Sigmoid colon (tissue), 4 donors: ENCODE measurements around the gene RADIL.
A peak's percentile ranks its signal among the peaks of the same experiment; 100 is the strongest.

Source experiments
- CTCF ChIP-seq, 4 experiments: fragments of 450-650 bp in 3 of 4; fragments of 200-600 bp in 1 of 4; IDR thresholded peaks; one replicate each; pipeline ENCODE4 v1.5.1; 2016 to 2019; ENCODE audit warnings: antibody characterized with exemption in 4 of 4, mild to moderate bottlenecking in 3 of 4, moderate library complexity in 2 of 4
- POLR2AphosphoS5 ChIP-seq, 4 donors: sonication (generic); formaldehyde crosslinking; IDR thresholded peaks; one replicate each; pipeline ENCODE4 v1.6.1; 2017; ENCODE audit warnings: antibody characterized with exemption in 4 of 4

- TF ChIP-seq CTCF (IDR thresholded peaks at IDR 0.05) (no peak), POLR2AphosphoS5 (IDR thresholded peaks at IDR 0.05) (peak in 3 of 4 donors; percentile 97 to 98 (median 97))
These were observed 108.2 kb downstream of the RADIL start, which contains the start of gene AP5Z1 for GRCh38 chr7:4775250-4775847.
